T1000 (cell line): ENCODE measurements around the gene FBXO31.
A peak's percentile ranks its signal among the peaks of the same experiment; 100 is the strongest.

Experiments
- DNase-seq: peaks from one replicate; lab custom pipeline; 2025; ENCODE audit warnings: mixed read lengths; lab: John Stamatoyannopoulos, UW

FBXO31 gene

DNA sequence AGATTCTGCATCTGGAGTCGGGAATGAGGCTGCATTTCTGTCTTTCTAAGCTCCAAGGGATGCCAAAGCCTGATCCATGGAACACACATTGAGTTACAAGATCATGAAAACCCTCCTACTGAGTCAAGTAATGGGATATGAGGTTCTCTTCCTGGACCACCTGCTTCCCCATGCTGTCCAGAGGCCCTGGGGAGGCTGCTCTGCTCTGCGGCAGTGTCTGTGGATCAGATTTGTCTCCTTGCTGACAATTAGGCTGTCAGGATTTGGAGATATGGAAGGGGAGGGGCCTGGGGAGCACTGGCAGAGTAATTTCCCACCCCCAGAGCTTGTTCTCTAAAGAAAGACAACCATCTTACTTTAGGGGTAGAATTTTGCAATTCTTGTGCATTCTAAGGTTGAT, 99.4 kb downstream of the FBXO31 start:
- DNase-seq: no peak

DNA sequence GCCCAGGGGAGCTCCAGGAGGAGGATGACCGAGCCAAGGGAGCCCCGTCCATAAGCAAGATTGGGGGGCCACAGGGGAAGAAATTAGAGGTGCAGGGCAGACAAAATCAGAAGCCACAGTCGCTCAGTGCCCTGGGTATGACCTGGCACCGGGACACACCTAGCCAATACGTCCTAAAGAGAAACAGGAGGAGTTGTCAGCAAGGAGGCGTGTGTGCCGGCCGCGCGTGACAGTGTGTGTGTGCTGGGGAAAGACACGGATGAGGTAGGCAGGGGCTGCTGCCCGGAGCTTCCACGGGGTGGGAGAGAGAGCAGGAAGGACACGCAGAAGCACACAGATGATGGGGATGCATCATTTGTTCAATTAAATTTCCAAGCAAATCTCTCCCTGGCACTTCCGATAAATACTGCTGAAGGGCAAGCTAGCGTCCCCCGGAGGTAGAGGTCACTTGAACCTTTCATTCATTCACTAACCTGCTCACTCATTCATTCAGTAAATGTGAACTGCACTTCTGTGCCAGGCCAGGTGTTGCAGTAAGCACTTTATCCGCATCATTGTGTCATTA, 104.4 kb downstream of the FBXO31 start:
- DNase-seq: no peak

DNA sequence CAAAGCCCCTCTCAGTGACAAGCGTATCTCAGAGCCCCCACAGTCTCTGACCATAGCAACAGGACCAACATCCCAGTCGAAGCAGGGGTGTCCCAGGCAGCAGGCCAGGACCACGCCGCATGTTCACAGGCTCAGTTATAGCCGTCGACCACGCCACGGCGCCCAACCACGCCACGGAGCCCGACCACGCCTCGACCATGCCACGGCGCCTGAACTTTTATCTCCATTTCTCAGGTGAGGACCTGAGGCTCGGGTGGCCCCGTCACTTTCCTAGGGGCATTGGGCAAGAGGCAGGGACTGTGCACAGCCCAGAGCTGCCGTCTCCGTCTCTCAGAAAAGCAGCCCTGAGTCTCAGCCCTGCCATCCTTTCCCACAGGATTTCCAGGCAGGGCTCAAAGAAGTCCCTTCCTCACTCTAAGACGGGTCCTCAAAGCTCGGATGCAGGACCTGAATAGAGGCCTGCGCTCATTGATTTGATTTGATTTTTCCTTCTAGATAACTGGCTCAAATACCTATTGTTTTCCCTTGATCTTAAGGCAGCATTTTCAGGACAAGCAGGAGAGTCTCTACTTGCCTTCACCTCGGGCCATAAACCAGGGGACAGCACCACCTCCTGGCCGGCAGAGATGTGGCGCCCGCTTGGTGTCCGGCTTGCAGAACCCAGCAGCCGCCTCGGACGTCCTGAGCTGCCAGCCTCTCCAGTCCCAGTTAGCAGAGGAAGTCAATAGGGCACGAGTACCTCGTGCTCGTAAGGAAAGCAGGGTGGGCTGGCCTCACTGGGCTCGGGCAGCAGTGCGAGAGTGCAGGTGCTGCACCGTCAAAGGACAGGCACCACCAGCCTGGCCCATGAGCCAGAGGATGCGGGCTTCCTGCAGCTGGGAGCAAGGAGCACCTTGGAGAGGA, 105.1 kb downstream of the FBXO31 start:
- peak; percentile 15 for DNase-seq
